GM23338 (cell line): ENCODE measurements around the gene MEGF11. TPM values are rescaled to one million over a fixed set of nuclear protein-coding genes. Genes with fewer than 3 reads are reported as not detected.

Experiments used
- ATAC-seq: fragments of 200-7000 bp; cut with Tn5 transposase; 3 replicates; pipeline ENCODE4 v1.9.1; 2020
- DNase-seq: peaks from one replicate; pipeline ENCODE4 v3.0.0-alpha.2; 2015; ENCODE audit warnings: low spot score
- H2AFZ ChIP-seq: fragments of 200-600 bp; sonication (generic); 2 replicates; pipeline ENCODE4 v1.8.0; 2016; ENCODE audit warnings: antibody characterized with exemption, mild to moderate bottlenecking, moderate library complexity
- H3F3A ChIP-seq: fragments of 200-600 bp; sonication (generic); replicated peaks from 2 replicates; pipeline ENCODE4 v1.8.0; 2017; ENCODE audit warnings: antibody characterized with exemption, mixed run types, low read depth
- H3K27ac ChIP-seq: fragments of 200-600 bp; sonication (generic); 2 replicates; pipeline ENCODE4 v1.6.1; 2016; ENCODE audit warnings: low read depth
- H3K27me3 ChIP-seq: fragments of 200-600 bp; sonication (generic); 2 replicates; pipeline ENCODE4 v1.8.0; 2016; ENCODE audit warnings: mild to moderate bottlenecking, mixed run types, moderate library complexity; ENCODE audit not compliant: insufficient read depth
- H3K36me3 ChIP-seq: fragments of 200-600 bp; sonication (generic); 2 replicates; pipeline ENCODE4 v1.8.0; 2016; ENCODE audit warnings: mild to moderate bottlenecking; ENCODE audit not compliant: insufficient read depth
- H3K4me1 ChIP-seq: fragments of 200-600 bp; sonication (generic); 2 replicates; pipeline ENCODE4 v1.8.0; 2016; ENCODE audit warnings: mild to moderate bottlenecking, moderate library complexity; ENCODE audit not compliant: insufficient read depth
- H3K4me2 ChIP-seq: fragments of 200-600 bp; sonication (generic); 2 replicates; pipeline ENCODE4 v1.7.1; 2017; ENCODE audit warnings: mixed run types
- H3K4me3 ChIP-seq: fragments of 200-600 bp; sonication (generic); 2 replicates; pipeline ENCODE4 v1.6.1; 2016; ENCODE audit warnings: mixed run types
- H3K79me2 ChIP-seq: fragments of 200-600 bp; sonication (generic); replicated peaks from 2 replicates; pipeline ENCODE4 v1.8.0; 2017; ENCODE audit warnings: mild to moderate bottlenecking; ENCODE audit not compliant: insufficient read depth
- H3K9me2 ChIP-seq: fragments of 200-600 bp; sonication (generic); 2 replicates; pipeline ENCODE4 v1.8.0; 2017; ENCODE audit not compliant: insufficient read depth
- H4K20me1 ChIP-seq: fragments of 200-600 bp; sonication (generic); replicated peaks from 2 replicates; pipeline ENCODE4 v1.8.0; 2017; ENCODE audit warnings: mild to moderate bottlenecking; ENCODE audit not compliant: insufficient read depth
- H3K27ac Mint-ChIP-seq: 2 replicates; pipeline ENCODE4 v1.8.0; 2020; ENCODE audit warnings: inconsistent platforms, mild to moderate bottlenecking, moderate library complexity, mixed read lengths
- H3K27me3 Mint-ChIP-seq: 3 replicates; pipeline ENCODE4 v1.8.0; 2022; ENCODE audit warnings: low read depth, mild to moderate bottlenecking, moderate library complexity, mixed read lengths, inconsistent platforms; ENCODE audit not compliant: insufficient read depth, poor library complexity
- H3K36me3 Mint-ChIP-seq: 3 replicates; pipeline ENCODE4 v1.8.0; 2021; ENCODE audit warnings: low read depth, mild to moderate bottlenecking, inconsistent platforms, moderate library complexity, mixed read lengths
- H3K4me1 Mint-ChIP-seq: 3 replicates; pipeline ENCODE4 v1.8.0; 2020; ENCODE audit warnings: mild to moderate bottlenecking, inconsistent platforms, mixed read lengths
- H3K4me3 Mint-ChIP-seq: 3 replicates; pipeline ENCODE4 v1.8.0; 2021; ENCODE audit warnings: moderate library complexity, mild to moderate bottlenecking, inconsistent platforms, mixed read lengths
- H3K9me3 Mint-ChIP-seq: 3 replicates; pipeline ENCODE4 v1.8.0; 2020; ENCODE audit warnings: moderate library complexity, mild to moderate bottlenecking, inconsistent platforms, mixed read lengths
- CTCF ChIP-seq, 2 experiments: fragments of 200-600 bp in 1 of 2; sonication (generic) in 1 of 2; conservative IDR thresholded peaks; 2 replicates each; pipeline versions ENCODE4 v1.5.1 to v1.6.1; 2016 to 2017; ENCODE audit warnings: antibody characterized with exemption in 2 of 2, low read depth in 2 of 2, mild to moderate bottlenecking in 2 of 2, moderate library complexity in 1 of 2
- EZH2phosphoT487 ChIP-seq: fragments of 200-600 bp; sonication (generic); IDR thresholded peaks from one replicate; pipeline ENCODE4 v1.8.1; 2018; ENCODE audit warnings: antibody characterized with exemption; ENCODE audit not compliant: unreplicated experiment
- NANOG ChIP-seq: IDR thresholded peaks from 2 replicates; pipeline ENCODE4 v1.6.1; 2016; ENCODE audit warnings: antibody characterized with exemption, borderline replicate concordance
- POLR2AphosphoS5 ChIP-seq: IDR thresholded peaks from 2 replicates; pipeline ENCODE4 v1.6.1; 2016; ENCODE audit warnings: antibody characterized with exemption, low read depth
- REST ChIP-seq: IDR thresholded peaks from one replicate; pipeline ENCODE4 v1.6.1; 2018; ENCODE audit warnings: antibody characterized with exemption; ENCODE audit not compliant: unreplicated experiment
- STAT1 ChIP-seq: IDR thresholded peaks from one replicate; pipeline ENCODE4 v1.6.1; 2016; ENCODE audit warnings: antibody characterized with exemption; ENCODE audit not compliant: unreplicated experiment
- ZNF114 ChIP-seq: fragments of 250-450 bp; sonication (Bioruptor Pico); IDR thresholded peaks from 2 replicates; pipeline ENCODE4 v1.5.0; 2020; ENCODE audit warnings: mild to moderate bottlenecking, moderate library complexity
- ZNF462 ChIP-seq: fragments of 250-450 bp; sonication (Bioruptor Pico); IDR thresholded peaks from 2 replicates; pipeline ENCODE4 v1.5.0; 2020; ENCODE audit warnings: mild to moderate bottlenecking, moderate library complexity
- polyA plus RNA-seq: library from polyadenylated mRNA; unstranded; fragments of >200 nt; fragmentation: Nextera tagmentation; extraction: Ambion mirVana; gene quantifications from 2 replicates; pipeline ENCODE4 v1.2.1, GENCODE V29; 2016
- total RNA-seq: library from RNA; depleted of rRNA; stranded (reverse); fragments of >200 nt; shearing (Covaris generic); gene quantifications from 2 replicates; pipeline ENCODE4 v1.2.3, GENCODE V29; 2014

Gene MEGF11
- total and polyA plus RNA-seq, 2 experiments from 2014 or later: 1.3 to 1.9 TPM

- H3F3A ChIP-seq: no peaks in the 10 kb centered on the region
- H3K27ac ChIP-seq: no peak overlapping the region
- Mint-ChIP-seq H3K27ac (peak overlapping the region; percentile 75), H3K4me1 (peaks cover 39% of the 10 kb centered on the region), H3K4me3 (no peak overlapping the region; the same call in 2 of the 3 replicates), H3K27me3 (peaks cover 2% of the 10 kb centered on the region), H3K36me3 (no peaks in the 10 kb centered on the region), H3K9me3 (no peaks in the 10 kb centered on the region)
- H3K27me3 ChIP-seq: no peaks in the 10 kb centered on the region
- no peaks in the 10 kb centered on the region for H3K79me2 ChIP-seq
- H2AFZ ChIP-seq: no peak overlapping the region
- H3K9me2 ChIP-seq: no peaks in the 10 kb centered on the region
- no peak overlapping the region for H3K4me2 ChIP-seq
- H4K20me1 ChIP-seq: no peaks in the 10 kb centered on the region
- H3K4me1 ChIP-seq: peaks cover 16% of the 10 kb centered on the region
- no peaks in the 10 kb centered on the region for H3K36me3 ChIP-seq
- no peak for TF ChIP-seq ZNF114
- no peak overlapping the region for H3K4me3 ChIP-seq
- DNase-seq: no peak
- no peak for ATAC-seq
Observed at GRCh38 chr15:66017792-66018487, 235.6 kb downstream of the MEGF11 start.

- Histone ChIP-seq H3K4me3 (no peak overlapping the region), H2AFZ (no peak overlapping the region), H4K20me1 (no peaks in the 10 kb centered on the region), H3K79me2 (no peaks in the 10 kb centered on the region), H3K9me2 (no peaks in the 10 kb centered on the region), H3K27me3 (no peaks in the 10 kb centered on the region), H3F3A (no peaks in the 10 kb centered on the region), H3K27ac (no peak overlapping the region), H3K4me2 (no peak overlapping the region), H3K36me3 (no peaks in the 10 kb centered on the region), H3K4me1 (peaks cover 16% of the 10 kb centered on the region)
- H3K4me3 Mint-ChIP-seq: no peak overlapping the region
- DNase-seq (no peak), ATAC-seq (peak; percentile 17; the same call in 2 of the 3 replicates)
- H3K27ac Mint-ChIP-seq: 0 out of 2 replicates have a peak overlapping the region, but pooled peaks have one; percentile 47
- H3K4me1 Mint-ChIP-seq: peaks cover 39% of the 10 kb centered on the region
- no peaks in the 10 kb centered on the region for H3K36me3 Mint-ChIP-seq
- H3K9me3 Mint-ChIP-seq: no peaks in the 10 kb centered on the region
- peaks cover 2% of the 10 kb centered on the region for H3K27me3 Mint-ChIP-seq
- TF ChIP-seq REST (no peak), ZNF114 (no peak), POLR2AphosphoS5 (no peak), EZH2phosphoT487 (no peak), NANOG (no peak), ZNF462 (CRISPR knock-in tag) (no peak), STAT1 (no peak), CTCF (conservative IDR thresholded peaks at IDR 0.05; ENCODE audit: low read depth in 2 of 2) (no peak)
Observed at GRCh38 chr15:66017000-66017399, 236.6 kb downstream of the MEGF11 start.
